Transverse colon (tissue), 4 donors: ENCODE results near the gene TNXB. TPM values are rescaled to one million over a fixed set of nuclear protein-coding genes. Genes with fewer than 3 reads are reported as not detected.

Experiments
- DNase-seq: peaks from one replicate; pipeline ENCODE4 v3.0.0-alpha.2; 2019
- H3K27ac ChIP-seq, 4 donors: fragments of 200-600 bp; sonication (generic); 2 replicates each; pipeline ENCODE4 v1.5.1; 2016 to 2018; ENCODE audit warnings: inconsistent platforms in 4 of 4
- H3K27me3 ChIP-seq: fragments of 200-600 bp; sonication (generic); 2 replicates; pipeline ENCODE4 v1.5.1; 2017; ENCODE audit warnings: inconsistent platforms
- H3K36me3 ChIP-seq, 4 donors: fragments of 200-600 bp; sonication (generic); 2 replicates each; pipeline ENCODE4 v1.5.1; 2017 to 2019; ENCODE audit warnings: inconsistent platforms in 4 of 4
- H3K4me1 ChIP-seq, 4 donors: fragments of 200-600 bp; sonication (generic); 2 replicates each; pipeline ENCODE4 v1.5.1; 2017 to 2020; ENCODE audit warnings: inconsistent platforms in 4 of 4
- H3K4me3 ChIP-seq, 4 donors: fragments of 200-600 bp; sonication (generic); 1 replicate in 1 of 4; 2 replicates in 3 of 4; pipeline versions ENCODE4 v1.5.1 to v1.6.1; 2017 to 2019; ENCODE audit warnings: inconsistent platforms in 4 of 4
- H3K9me3 ChIP-seq, 2 donors: fragments of 200-600 bp; sonication (generic); 2 replicates each; pipeline ENCODE4 v1.5.1; 2017 to 2019; ENCODE audit warnings: inconsistent platforms in 2 of 2
- CTCF ChIP-seq, 5 experiments: fragments of 200-600 bp in 3 of 5; fragments of 450-650 bp in 2 of 5; sonication (generic) in 3 of 5; IDR thresholded peaks; 1 replicate in 2 of 5; 2 replicates in 3 of 5; pipeline ENCODE4 v1.5.1; 2016 to 2017; ENCODE audit warnings: antibody characterized with exemption in 5 of 5, inconsistent platforms in 3 of 5, mild to moderate bottlenecking in 2 of 5, moderate library complexity in 1 of 5
- EP300 ChIP-seq: sonication (generic); formaldehyde crosslinking; IDR thresholded peaks from one replicate; pipeline ENCODE4 v1.6.1; 2017; ENCODE audit warnings: antibody characterized with exemption, low read depth
- POLR2A ChIP-seq: fragments of 450-650 bp; IDR thresholded peaks from one replicate; pipeline ENCODE4 v1.6.1; 2016; ENCODE audit warnings: antibody characterized with exemption, mild to moderate bottlenecking, moderate library complexity
- POLR2AphosphoS5 ChIP-seq, 3 donors: sonication (generic); formaldehyde crosslinking; IDR thresholded peaks; one replicate each; pipeline ENCODE4 v1.6.1; 2016; ENCODE audit warnings: antibody characterized with exemption in 3 of 3
- WGBS, 2 donors: methylation state at CpG; one replicate each; pipeline ENCODE4 v1.1.5; 2018; ENCODE audit warnings: low coverage in 1 of 2; 5-methylcytosine and 5-hydroxymethylcytosine counted together
- in situ Hi-C, 4 donors: fragments of 200-750 bp; cut with MboI; loops; one replicate each; pipeline versions ENCODE4 v1.15.0 to v1.15.1; 2017; ENCODE audit warnings: low sequenced_read_pairs in 3 of 4, low pct_ligation_motif_present in 1 of 4, low pct_unique_long_range_greater_than_20kb in 1 of 4
- intact Hi-C: fragments of 100-400 bp; cut with DNase I; formaldehyde crosslinking; loops from one replicate; pipeline ENCODE4 v1.15.1; 2023; ENCODE audit warnings: low total_unique reads
- total RNA-seq, 4 donors: library from RNA; depleted of rRNA; stranded (reverse); fragments of >200 nt; gene quantifications; one replicate each; pipeline ENCODE4 v1.1.0, GENCODE V29; 2016

The TNXB gene
- total RNA-seq, 4 donors from 2014 or later, result 47.7 to 205 (median 66.2) TPM

- Histone ChIP-seq H3K36me3 (no peaks in the 10 kb centered on the region), H3K27me3 (peaks cover 7% of the 10 kb centered on the region), H3K27ac (peak overlapping the region; percentile 46 to 73 (median 55)), H3K4me3 (no peak overlapping the region), H3K9me3 (no peaks in the 10 kb centered on the region), H3K4me1 (peaks cover 0 to 9% (median 2%) of the 10 kb centered on the region in 4 donors)
- intact Hi-C loops, result no loop called here
- in situ Hi-C loops, result no loop called here
- no peak for TF ChIP-seq POLR2AphosphoS5 (IDR thresholded peaks at IDR 0.05)
- TF ChIP-seq CTCF (IDR thresholded peaks at IDR 0.05), result no peak
- TF ChIP-seq EP300, result no peak
- TF ChIP-seq POLR2A, result no peak
- WGBS, 2 donors, result 80 to 81% methylated on average over 1 to 14 of the region's 22 CpGs
- DNase-seq, result peak; percentile 41
Measured at GRCh38 chr6:32081168-32081990, 27.8 kb downstream of the TNXB start.

GRCh38 chr6:32079566-32080290 is 29.4 kb downstream of the TNXB start:
- no peak for TF ChIP-seq CTCF (IDR thresholded peaks at IDR 0.05)
- TF ChIP-seq EP300, result no peak
- TF ChIP-seq POLR2AphosphoS5 (IDR thresholded peaks at IDR 0.05), result no peak
- TF ChIP-seq POLR2A, result no peak
- H3K27me3 ChIP-seq, result no peaks in the 10 kb centered on the region
- no peak for DNase-seq
- 80 to 91% methylated on average over 2 to 7 of the region's 7 CpGs for WGBS, 2 donors
- H3K27ac ChIP-seq, result no peak overlapping the region
- H3K36me3 ChIP-seq, result no peaks in the 10 kb centered on the region
- no peaks in the 10 kb centered on the region for H3K9me3 ChIP-seq
- peaks cover 0 to 3% (median 0%) of the 10 kb centered on the region in 4 donors for H3K4me1 ChIP-seq
- H3K4me3 ChIP-seq, result no peak overlapping the region
- in situ Hi-C loops (no loop called here), intact Hi-C loops (no loop called here)

- no peak overlapping the region for H3K4me3 ChIP-seq
- 51 to 70% methylated on average over 5 to 12 of the region's 12 CpGs for WGBS, 2 donors
- H3K9me3 ChIP-seq, result no peaks in the 10 kb centered on the region
- peak overlapping the region in 2 of 4 donors; percentile 26 to 43 for H3K27ac ChIP-seq
- no peaks in the 10 kb centered on the region for H3K36me3 ChIP-seq
- no peaks in the 10 kb centered on the region for H3K27me3 ChIP-seq
- in situ Hi-C loops (no loop called here), intact Hi-C loops (no loop called here)
- peaks cover 0 to under 1% (median 0%) of the 10 kb centered on the region in 4 donors for H3K4me1 ChIP-seq
- TF ChIP-seq CTCF (IDR thresholded peaks at IDR 0.05) (no peak), POLR2A (no peak), POLR2AphosphoS5 (IDR thresholded peaks at IDR 0.05) (peak in 2 of 3 donors; percentile 19 to 22), EP300 (no peak)
- DNase-seq, result no peak
Measured at GRCh38 chr6:32076321-32076809, 32.8 kb downstream of the TNXB start.

- no peak overlapping the region for H3K4me3 ChIP-seq
- no peaks in the 10 kb centered on the region for H3K4me1 ChIP-seq
- whole genome bisulfite sequencing, 2 donors, result 70% methylated on average over 3 of the region's 3 CpGs; no CpG with 5 or more reads in 1 of the 2 donors
- intact Hi-C loops (no loop called here), in situ Hi-C loops (no loop called here)
- no peaks in the 10 kb centered on the region for H3K36me3 ChIP-seq
- no peak for DNase-seq
- no peak for TF ChIP-seq CTCF (IDR thresholded peaks at IDR 0.05)
- no peaks in the 10 kb centered on the region for H3K9me3 ChIP-seq
- H3K27me3 ChIP-seq, result no peaks in the 10 kb centered on the region
- H3K27ac ChIP-seq, result peak overlapping the region in 1 of 4 donors; percentile 17
Measured at GRCh38 chr6:32075781-32076180, 33.4 kb downstream of the TNXB start.
